BE2C (cell line): ENCODE measurements around the gene MYH15.

Experiments
- DNase-seq: peaks from one replicate; pipeline ENCODE4 v3.0.0-alpha.2; 2020
- H3K27me3 ChIP-seq: fragments of 250-450 bp; sonication (Bioruptor Pico); 2 replicates; pipeline ENCODE4 v1.5.1; 2020; ENCODE audit warnings: mild to moderate bottlenecking
- H3K36me3 ChIP-seq: fragments of 250-450 bp; sonication (Bioruptor Pico); 2 replicates; pipeline ENCODE4 v1.5.1; 2020; ENCODE audit warnings: mild to moderate bottlenecking
- H3K4me1 ChIP-seq: fragments of 250-450 bp; sonication (Bioruptor Pico); 2 replicates; pipeline ENCODE4 v1.5.1; 2020
- H3K4me3 ChIP-seq: 2 replicates; pipeline ENCODE4 v1.5.1; 2011; ENCODE audit warnings: low read depth, low read length
- H3K9me3 ChIP-seq: fragments of 250-450 bp; sonication (Bioruptor Pico); 2 replicates; pipeline ENCODE4 v1.5.1; 2020
- TF ChIP-seq, protein P1 (sequence below): IDR thresholded peaks from 2 replicates; pipeline ENCODE4 v1.5.1; 2012; ENCODE audit warnings: mild to moderate bottlenecking, low read depth, low read length

The MYH15 gene

DNA sequence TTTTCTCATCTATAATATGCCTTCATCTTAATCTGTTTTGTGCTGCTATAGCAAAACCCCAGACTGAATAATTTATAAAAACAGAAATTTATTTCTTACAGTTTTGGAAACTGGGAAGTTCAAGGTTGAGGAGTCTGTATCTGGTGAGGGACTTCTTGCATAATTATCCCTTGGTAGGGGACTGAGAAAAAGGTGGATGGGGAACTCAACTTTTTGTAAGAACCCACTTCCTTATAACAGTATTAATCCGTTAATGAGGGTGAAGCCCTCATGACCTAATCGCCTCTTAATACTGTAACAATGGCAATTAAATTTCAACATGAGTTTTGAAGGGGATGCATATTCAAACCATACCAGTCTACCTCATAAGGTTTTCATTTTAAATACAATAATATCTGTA is 17.4 kb upstream of the MYH15 start:
- peaks cover 18% of the 10 kb centered on the region for H3K4me1 ChIP-seq
- DNase-seq = no peak

GRCh38 chr3:108527109-108527508 is 16.7 kb upstream of the MYH15 start:
- Histone ChIP-seq H3K9me3 (no peaks in the 10 kb centered on the region), H3K4me3 (no peak overlapping the region), H3K36me3 (no peaks in the 10 kb centered on the region), H3K27me3 (no peaks in the 10 kb centered on the region), H3K4me1 (peaks cover 16% of the 10 kb centered on the region)
- TF ChIP-seq, protein P1, sequence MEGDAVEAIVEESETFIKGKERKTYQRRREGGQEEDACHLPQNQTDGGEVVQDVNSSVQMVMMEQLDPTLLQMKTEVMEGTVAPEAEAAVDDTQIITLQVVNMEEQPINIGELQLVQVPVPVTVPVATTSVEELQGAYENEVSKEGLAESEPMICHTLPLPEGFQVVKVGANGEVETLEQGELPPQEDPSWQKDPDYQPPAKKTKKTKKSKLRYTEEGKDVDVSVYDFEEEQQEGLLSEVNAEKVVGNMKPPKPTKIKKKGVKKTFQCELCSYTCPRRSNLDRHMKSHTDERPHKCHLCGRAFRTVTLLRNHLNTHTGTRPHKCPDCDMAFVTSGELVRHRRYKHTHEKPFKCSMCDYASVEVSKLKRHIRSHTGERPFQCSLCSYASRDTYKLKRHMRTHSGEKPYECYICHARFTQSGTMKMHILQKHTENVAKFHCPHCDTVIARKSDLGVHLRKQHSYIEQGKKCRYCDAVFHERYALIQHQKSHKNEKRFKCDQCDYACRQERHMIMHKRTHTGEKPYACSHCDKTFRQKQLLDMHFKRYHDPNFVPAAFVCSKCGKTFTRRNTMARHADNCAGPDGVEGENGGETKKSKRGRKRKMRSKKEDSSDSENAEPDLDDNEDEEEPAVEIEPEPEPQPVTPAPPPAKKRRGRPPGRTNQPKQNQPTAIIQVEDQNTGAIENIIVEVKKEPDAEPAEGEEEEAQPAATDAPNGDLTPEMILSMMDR = no peak
- no peak for DNase-seq

More for the DNA sequence above, 17.4 kb upstream of the MYH15 start:
- Histone ChIP-seq H3K4me3 (no peak overlapping the region), H3K9me3 (no peaks in the 10 kb centered on the region), H3K36me3 (no peaks in the 10 kb centered on the region), H3K27me3 (no peaks in the 10 kb centered on the region)
- TF ChIP-seq, protein P1 = no peak

- TF ChIP-seq, protein P1 = no peak
- Histone ChIP-seq H3K4me3 (no peak overlapping the region), H3K9me3 (no peaks in the 10 kb centered on the region), H3K27me3 (no peaks in the 10 kb centered on the region), H3K36me3 (no peaks in the 10 kb centered on the region), H3K4me1 (peaks cover 20% of the 10 kb centered on the region)
- no peak for DNase-seq
Observed at GRCh38 chr3:108525971-108526370, 15.6 kb upstream of the MYH15 start.

GRCh38 chr3:108525256-108525655 is 14.9 kb upstream of the MYH15 start:
- Histone ChIP-seq H3K36me3 (no peaks in the 10 kb centered on the region), H3K27me3 (no peaks in the 10 kb centered on the region), H3K9me3 (no peaks in the 10 kb centered on the region), H3K4me3 (no peak overlapping the region), H3K4me1 (peaks cover 20% of the 10 kb centered on the region)
- TF ChIP-seq, protein P1 = no peak
- DNase-seq = no peak

DNA sequence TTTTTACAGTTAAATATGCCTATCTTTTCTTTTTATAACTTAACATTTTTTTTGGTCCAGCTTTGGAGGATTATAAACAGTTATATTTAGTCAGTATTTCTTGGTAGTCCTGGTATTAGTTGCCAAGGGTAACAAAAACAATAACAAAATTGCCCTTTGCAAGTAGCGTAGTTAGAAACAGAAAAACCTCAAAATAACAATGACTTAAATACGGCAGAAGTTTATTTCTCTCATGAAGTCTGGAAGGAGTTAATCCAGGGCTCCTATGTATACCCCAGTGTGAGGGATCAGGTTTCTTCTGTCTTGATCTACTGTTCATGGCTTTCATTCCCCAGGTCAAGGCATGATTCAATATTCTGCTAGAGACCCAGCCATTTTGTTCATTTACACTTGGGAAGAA is 14.1 kb upstream of the MYH15 start:
- DNase-seq = no peak
- TF ChIP-seq, protein P1 = no peak
- Histone ChIP-seq H3K36me3 (no peaks in the 10 kb centered on the region), H3K4me1 (peaks cover 20% of the 10 kb centered on the region), H3K27me3 (no peaks in the 10 kb centered on the region), H3K9me3 (no peaks in the 10 kb centered on the region), H3K4me3 (no peak overlapping the region)

GRCh38 chr3:108518895-108519294 is 8.5 kb upstream of the MYH15 start:
- Histone ChIP-seq H3K27me3 (no peaks in the 10 kb centered on the region), H3K4me1 (peaks cover 4% of the 10 kb centered on the region), H3K4me3 (no peak overlapping the region), H3K9me3 (no peaks in the 10 kb centered on the region), H3K36me3 (no peaks in the 10 kb centered on the region)
- TF ChIP-seq, protein P1 = no peak
- no peak for DNase-seq
